HG02642 (cell line): ENCODE data around the gene WASHC2A.
"Not testable (repeated sequence)": the region's sequence is repeated elsewhere in the genome, so short reads cannot be mapped to it uniquely, and the experiment has no call there.

Experiments used
- ATAC-seq: cut with Tn5 transposase; IDR thresholded peaks from one replicate; pipeline ENCODE4 v1.9.1; 2021; ENCODE audit warnings: mild to moderate bottlenecking; ENCODE audit not compliant: unreplicated experiment, poor library complexity

The WASHC2A gene

GRCh38 chr10:50058727-50059126 lies 9.0 kb upstream of the WASHC2A start:
- ATAC-seq: not testable (repeated sequence)

- not testable (repeated sequence) for ATAC-seq
Observed at GRCh38 chr10:50059946-50060345, 7.8 kb upstream of the WASHC2A start.

GRCh38 chr10:50061548-50061947 lies 6.2 kb upstream of the WASHC2A start:
- ATAC-seq: not testable (repeated sequence)

GRCh38 chr10:50063100-50063499 lies 4.7 kb upstream of the WASHC2A start:
- no peak for ATAC-seq

GRCh38 chr10:50068352-50068659 lies 552 bp downstream of the WASHC2A start:
- not testable (repeated sequence) for ATAC-seq

- ATAC-seq: not testable (repeated sequence)
Observed at GRCh38 chr10:50075139-50075538, 7.4 kb downstream of the WASHC2A start.

GRCh38 chr10:50075544-50075943 lies 7.8 kb downstream of the WASHC2A start:
- ATAC-seq: not testable (repeated sequence)

GRCh38 chr10:50091304-50091703 lies 23.6 kb downstream of the WASHC2A start:
- ATAC-seq: not testable (repeated sequence)

GRCh38 chr10:50092928-50093327 lies 25.2 kb downstream of the WASHC2A start:
- ATAC-seq: not testable (repeated sequence)

GRCh38 chr10:50094630-50095029 lies 26.9 kb downstream of the WASHC2A start:
- not testable (repeated sequence) for ATAC-seq

- not testable (repeated sequence) for ATAC-seq
Observed at GRCh38 chr10:50095402-50095801, 27.6 kb downstream of the WASHC2A start.

- ATAC-seq: not testable (repeated sequence)
Observed at GRCh38 chr10:50096722-50097121, 29.0 kb downstream of the WASHC2A start.

- not testable (repeated sequence) for ATAC-seq
Observed at GRCh38 chr10:50098645-50099044, 30.9 kb downstream of the WASHC2A start.

GRCh38 chr10:50101139-50101582 lies 33.4 kb downstream of the WASHC2A start:
- ATAC-seq: not testable (repeated sequence)

GRCh38 chr10:50101747-50102146 lies 34.0 kb downstream of the WASHC2A start:
- not testable (repeated sequence) for ATAC-seq

- peak; percentile 91 for ATAC-seq
Observed at GRCh38 chr10:50102267-50102666, 34.5 kb downstream of the WASHC2A start.

GRCh38 chr10:50108999-50109698 lies 41.4 kb downstream of the WASHC2A start:
- ATAC-seq: not testable (repeated sequence)

- not testable (repeated sequence) for ATAC-seq
Observed at GRCh38 chr10:50112419-50113112, 44.8 kb downstream of the WASHC2A start.

- ATAC-seq: not testable (repeated sequence)
Observed at GRCh38 chr10:50126765-50127164, 59.0 kb downstream of the WASHC2A start.

- not testable (repeated sequence) for ATAC-seq
Observed at GRCh38 chr10:50127770-50128292, 60.1 kb downstream of the WASHC2A start.

GRCh38 chr10:50131245-50131965 lies 63.7 kb downstream of the WASHC2A start:
- not testable (repeated sequence) for ATAC-seq
